Measurements from ENCODE around the gene CCR7. TPM values are rescaled to one million over a fixed set of nuclear protein-coding genes. Genes with fewer than 3 reads are reported as not detected.

CCR7 gene
- polyA plus RNA-seq, 3 donors: 0.56 to 2.8 (median 1.7) TPM

DNA sequence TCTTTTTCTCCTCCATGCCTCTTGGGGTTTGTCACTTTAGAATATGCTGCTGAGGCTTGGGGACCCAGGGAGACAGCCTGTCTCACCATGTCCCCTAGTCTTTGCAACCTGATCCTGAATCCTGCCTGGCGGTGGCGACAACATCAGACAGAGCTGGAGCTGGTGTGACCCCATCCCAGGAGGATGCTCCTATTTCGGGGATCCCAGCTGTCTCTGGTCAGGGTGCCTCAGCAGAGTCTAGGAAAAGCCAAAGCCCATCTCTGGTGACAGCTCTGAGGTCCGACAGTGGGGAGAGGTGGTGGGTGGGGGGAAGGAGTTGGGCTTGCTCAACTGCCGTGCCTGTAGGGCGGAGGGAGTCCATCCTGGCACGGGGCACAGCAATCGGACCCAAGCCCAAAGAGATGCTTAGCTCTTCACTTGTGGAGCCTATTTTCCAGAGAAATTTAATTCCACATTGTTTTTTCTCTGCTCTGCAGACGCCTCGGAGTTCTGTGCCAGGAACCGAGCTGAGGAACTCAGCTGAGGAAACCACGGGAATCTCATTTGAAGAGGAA lies 53.5 kb downstream of the CCR7 start:
- no peak overlapping the region for H3K27ac ChIP-seq (ENCODE audit: low read depth, low read length)
- WGBS, 3 donors: 67 to 79% (median 78%) methylated on average over 11 to 12 of the region's 12 CpGs

DNA sequence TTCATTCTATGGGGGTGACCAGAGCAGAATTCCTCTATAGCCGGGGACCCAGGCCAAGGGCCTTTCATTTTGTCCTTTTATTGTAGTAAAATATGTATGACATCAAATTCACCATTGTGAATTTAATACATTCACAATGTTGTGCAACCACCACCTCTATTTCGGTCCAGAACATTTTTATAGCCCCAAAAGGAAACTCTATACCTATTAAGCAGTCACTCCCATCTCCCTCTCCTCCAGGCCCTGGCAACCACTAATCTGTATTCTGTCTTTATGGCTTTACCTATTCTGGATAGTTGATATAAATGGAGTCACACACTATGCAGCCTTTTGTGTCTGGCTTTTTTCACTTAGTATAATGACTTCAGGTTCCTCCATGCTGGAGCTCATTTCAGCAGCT lies 54.1 kb downstream of the CCR7 start:
- WGBS, 3 donors: 86% methylated on average over 2 of the region's 2 CpGs
- no peak overlapping the region for H3K27ac ChIP-seq (ENCODE audit: low read depth, low read length)

DNA sequence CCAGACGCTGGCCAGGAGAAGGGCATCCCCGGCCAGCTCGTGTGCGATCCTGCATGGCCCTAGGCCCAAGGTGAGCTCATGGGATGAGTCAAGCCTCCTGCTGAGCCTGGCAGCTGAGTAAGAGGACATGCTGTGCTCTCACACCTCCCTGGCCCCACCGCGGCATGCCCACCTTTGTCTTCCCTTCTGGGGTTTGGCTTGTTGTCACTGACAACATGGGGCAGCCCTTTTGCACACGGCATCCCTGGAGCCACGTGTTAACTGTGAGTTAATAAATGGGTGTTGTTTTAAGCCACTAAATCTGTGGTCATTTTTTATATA lies 55.0 kb downstream of the CCR7 start:
- WGBS, 3 donors: 69 to 91% (median 78%) methylated on average over 8 of the region's 8 CpGs
- H3K27ac ChIP-seq (ENCODE audit: low read depth, low read length): no peak overlapping the region

DNA sequence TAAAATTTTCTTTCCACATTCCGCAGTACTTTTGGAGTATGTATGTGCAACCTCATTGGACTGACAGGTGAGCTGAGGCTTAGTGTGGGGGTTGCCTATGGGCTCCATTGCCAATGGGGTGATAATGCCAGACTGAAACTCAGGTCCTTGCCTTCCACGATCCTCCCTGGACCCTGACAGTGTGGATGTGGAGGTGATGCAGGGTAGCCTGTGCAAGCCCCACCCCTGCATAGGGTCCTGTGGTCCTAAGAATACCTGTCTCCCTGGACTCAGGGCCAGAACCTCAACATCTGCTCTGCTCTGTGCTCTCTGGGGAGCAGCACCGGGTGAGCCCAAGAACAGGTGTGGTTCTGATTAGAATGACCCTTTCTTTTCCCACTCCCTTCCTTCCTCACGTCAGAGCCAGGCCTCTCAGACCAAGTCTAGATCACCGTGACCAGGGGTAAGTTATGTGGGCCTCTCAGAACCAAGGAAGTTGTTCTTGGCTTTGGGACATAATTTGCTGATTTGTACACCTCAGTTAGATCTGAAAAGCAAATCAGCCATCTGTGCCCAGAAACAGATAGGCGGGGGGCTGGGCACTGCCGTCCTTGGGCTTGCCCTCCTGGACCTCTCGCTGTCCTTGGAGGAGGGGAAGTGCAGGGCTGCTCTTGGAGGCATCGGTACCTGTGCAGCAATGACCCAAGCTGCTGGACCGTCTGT lies 55.5 kb downstream of the CCR7 start:
- no peak overlapping the region for H3K27ac ChIP-seq (ENCODE audit: low read depth, low read length)
- WGBS, 3 donors: 69 to 89% (median 87%) methylated on average over 9 to 10 of the region's 10 CpGs

DNA sequence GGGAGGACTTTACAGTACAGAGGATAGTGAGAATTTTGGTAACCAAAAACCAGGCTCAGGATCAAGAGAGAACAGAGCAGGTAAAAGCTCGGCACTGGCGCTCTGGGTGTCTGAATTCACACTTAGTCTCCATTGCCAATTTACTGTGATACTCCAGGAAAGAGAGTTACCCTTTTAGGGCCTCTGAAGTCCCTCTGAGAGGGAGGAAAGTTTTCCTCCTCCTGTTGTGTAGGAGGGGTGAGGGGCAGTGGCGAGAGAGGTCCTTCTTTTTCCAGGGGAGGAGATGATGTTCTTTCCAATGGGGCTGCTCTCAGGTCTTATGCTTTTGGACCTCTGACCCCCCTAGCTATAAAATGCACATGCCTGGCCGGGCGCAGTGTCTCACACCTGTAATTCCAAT lies 58.5 kb downstream of the CCR7 start:
- 82 to 89% (median 85%) methylated on average over 5 of the region's 5 CpGs for WGBS, 3 donors
- H3K27ac ChIP-seq (ENCODE audit: low read depth, low read length): no peak overlapping the region

Other genes with a start within 250 kb of the CCR7 start
- 1 to 10 TPM in 1 of 3 donors, under 1 TPM in 1, not detected in 1; 0.78 to 1.0 TPM for gene GJD3, start 200.7 kb downstream of the CCR7 start, polyA plus RNA-seq
- gene TOP2A, start 147.6 kb downstream of the CCR7 start, polyA plus RNA-seq: under 1 TPM; 0.34 to 0.58 (median 0.40) TPM
- 1,000 to 10,000 TPM in 1 of 3 donors, 100 to 1,000 TPM in 1, 10 to 100 TPM in 1; 77.0 to 1,385 (median 621) TPM for gene IGFBP4, start 122.0 kb downstream of the CCR7 start, polyA plus RNA-seq
- under 1 TPM in 2 of 3 donors, not detected in 1; 0.01 to 0.19 TPM for gene TNS4, start 63.8 kb downstream of the CCR7 start, polyA plus RNA-seq
- 10 to 100 TPM; 34.8 to 98.0 (median 68.4) TPM for gene SMARCE1, start 82.3 kb upstream of the CCR7 start, polyA plus RNA-seq
- gene KRT222, start 99.7 kb upstream of the CCR7 start, polyA plus RNA-seq: 10 to 100 TPM in 1 of 3 donors, under 1 TPM in 2; 0.77 to 15.9 (median 0.98) TPM
- gene KRT24, start 138.3 kb upstream of the CCR7 start, polyA plus RNA-seq: under 1 TPM; 0.03 to 0.79 (median 0.22) TPM
- gene KRT25, start 189.9 kb upstream of the CCR7 start, polyA plus RNA-seq: not detected
- gene KRT26, start 206.7 kb upstream of the CCR7 start, polyA plus RNA-seq: not detected
- gene KRT27, start 217.1 kb upstream of the CCR7 start, polyA plus RNA-seq: 1 to 10 TPM in 1 of 3 donors, under 1 TPM in 1, not detected in 1; 0.15 to 2.9 TPM
- not detected for gene KRT28, start 234.5 kb upstream of the CCR7 start, polyA plus RNA-seq